Progenitor cell of endocrine pancreas (in vitro differentiated cells): Measurements from ENCODE around the gene RNF114. TPM values are rescaled to one million over a fixed set of nuclear protein-coding genes. Genes with fewer than 3 reads are reported as not detected.
"Not testable (repeated sequence)": the region's sequence is repeated elsewhere in the genome, so short reads cannot be mapped to it uniquely, and the experiment has no call there.

Source experiments
- DNase-seq: peaks from one replicate; pipeline ENCODE4 v3.0.0; 2021; ENCODE audit warnings: low spot score; ENCODE audit not compliant: unreplicated experiment
- H3K27ac Mint-ChIP-seq: 2 replicates; pipeline ENCODE4 v1.8.0; 2021; ENCODE audit warnings: mild to moderate bottlenecking, moderate library complexity, mixed read lengths
- H3K27me3 Mint-ChIP-seq: 2 replicates; pipeline ENCODE4 v1.8.0; 2021; ENCODE audit warnings: mixed read lengths
- H3K36me3 Mint-ChIP-seq: 2 replicates; pipeline ENCODE4 v1.8.0; 2022; ENCODE audit warnings: mixed read lengths; ENCODE audit not compliant: insufficient read depth
- H3K4me1 Mint-ChIP-seq: 2 replicates; pipeline ENCODE4 v1.8.0; 2021; ENCODE audit warnings: low read depth, mixed read lengths
- H3K4me3 Mint-ChIP-seq: 2 replicates; pipeline ENCODE4 v1.8.0; 2021; ENCODE audit warnings: low read depth, mild to moderate bottlenecking, moderate library complexity, mixed read lengths
- H3K9me3 Mint-ChIP-seq: 2 replicates; pipeline ENCODE4 v1.8.0; 2021; ENCODE audit warnings: low read depth, mixed read lengths
- total RNA-seq: library from RNA; stranded (reverse); gene quantifications from 2 replicates; pipeline ENCODE4 v1.2.1, GENCODE V29; 2021
- TF ChIP-seq, protein P1 (sequence below): fragments of 200-600 bp; sonication (generic); IDR thresholded peaks from one replicate; pipeline ENCODE4 v1.5.0; 2021; ENCODE audit warnings: antibody characterized with exemption, mild to moderate bottlenecking; ENCODE audit not compliant: unreplicated experiment

RNF114 gene
- total RNA-seq, 1 donor from 2014 or later = 56.6 TPM

GRCh38 chr20:49995586-49995985, 59.4 kb downstream of the RNF114 start:
- Mint-ChIP-seq H3K4me1 (peaks cover under 1% of the 10 kb centered on the region), H3K9me3 (no peaks in the 10 kb centered on the region), H3K27me3 (peaks cover 5% of the 10 kb centered on the region), H3K36me3 (no peaks in the 10 kb centered on the region), H3K4me3 (no peak overlapping the region), H3K27ac (no peak overlapping the region)
- no peak for DNase-seq
- TF ChIP-seq, protein P1, sequence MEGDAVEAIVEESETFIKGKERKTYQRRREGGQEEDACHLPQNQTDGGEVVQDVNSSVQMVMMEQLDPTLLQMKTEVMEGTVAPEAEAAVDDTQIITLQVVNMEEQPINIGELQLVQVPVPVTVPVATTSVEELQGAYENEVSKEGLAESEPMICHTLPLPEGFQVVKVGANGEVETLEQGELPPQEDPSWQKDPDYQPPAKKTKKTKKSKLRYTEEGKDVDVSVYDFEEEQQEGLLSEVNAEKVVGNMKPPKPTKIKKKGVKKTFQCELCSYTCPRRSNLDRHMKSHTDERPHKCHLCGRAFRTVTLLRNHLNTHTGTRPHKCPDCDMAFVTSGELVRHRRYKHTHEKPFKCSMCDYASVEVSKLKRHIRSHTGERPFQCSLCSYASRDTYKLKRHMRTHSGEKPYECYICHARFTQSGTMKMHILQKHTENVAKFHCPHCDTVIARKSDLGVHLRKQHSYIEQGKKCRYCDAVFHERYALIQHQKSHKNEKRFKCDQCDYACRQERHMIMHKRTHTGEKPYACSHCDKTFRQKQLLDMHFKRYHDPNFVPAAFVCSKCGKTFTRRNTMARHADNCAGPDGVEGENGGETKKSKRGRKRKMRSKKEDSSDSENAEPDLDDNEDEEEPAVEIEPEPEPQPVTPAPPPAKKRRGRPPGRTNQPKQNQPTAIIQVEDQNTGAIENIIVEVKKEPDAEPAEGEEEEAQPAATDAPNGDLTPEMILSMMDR = no peak

- not testable (repeated sequence) for H3K36me3 Mint-ChIP-seq, H3K9me3 Mint-ChIP-seq, H3K4me1 Mint-ChIP-seq, H3K4me3 Mint-ChIP-seq, H3K27ac Mint-ChIP-seq, DNase-seq, H3K27me3 Mint-ChIP-seq
Measured at GRCh38 chr20:49998478-49999188, 62.4 kb downstream of the RNF114 start.

- H3K27me3 Mint-ChIP-seq = peaks cover 5% of the 10 kb centered on the region
- H3K27ac Mint-ChIP-seq = no peak overlapping the region
- H3K9me3 Mint-ChIP-seq = no peaks in the 10 kb centered on the region
- H3K4me3 Mint-ChIP-seq = no peak overlapping the region
- TF ChIP-seq, protein P1 = no peak
- peaks cover 2% of the 10 kb centered on the region for H3K4me1 Mint-ChIP-seq
- no peaks in the 10 kb centered on the region for H3K36me3 Mint-ChIP-seq
- no peak for DNase-seq
Measured at GRCh38 chr20:49999329-49999728, 63.1 kb downstream of the RNF114 start.

DNA sequence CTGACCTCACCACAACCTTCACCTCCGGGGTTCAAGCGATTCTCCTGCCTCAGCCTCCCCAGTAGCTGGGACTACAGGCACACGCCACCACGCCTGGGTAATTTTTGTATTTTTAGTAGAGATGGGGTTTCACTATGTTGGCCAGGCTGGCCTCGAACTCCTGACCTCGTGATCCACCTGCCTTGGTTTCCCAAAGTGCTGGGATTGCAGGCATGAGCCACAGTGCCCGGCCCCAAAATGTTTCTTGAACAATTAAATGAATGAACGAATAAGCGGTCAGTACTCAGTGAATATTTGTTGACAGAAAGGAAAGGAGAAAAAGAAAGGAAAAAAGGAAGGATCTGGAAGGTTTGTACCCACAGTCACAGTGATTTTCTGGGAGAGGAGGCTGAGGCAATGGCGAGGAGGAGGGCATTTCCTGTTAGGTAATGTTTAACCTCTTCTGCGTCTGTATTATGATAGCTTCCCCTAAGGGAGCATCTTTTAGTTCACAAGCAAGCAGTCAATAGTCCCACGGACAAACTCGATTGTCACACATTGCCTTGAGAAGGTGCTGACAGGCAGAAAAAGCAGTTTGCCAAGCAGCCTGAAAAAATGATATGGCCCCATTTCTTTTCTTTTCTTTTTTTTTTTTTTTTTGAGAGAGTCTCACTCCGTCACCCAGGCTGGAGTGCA, 64.5 kb downstream of the RNF114 start:
- H3K4me3 Mint-ChIP-seq, H3K27ac Mint-ChIP-seq, H3K36me3 Mint-ChIP-seq, DNase-seq, H3K4me1 Mint-ChIP-seq, H3K9me3 Mint-ChIP-seq, H3K27me3 Mint-ChIP-seq: not testable (repeated sequence)

DNA sequence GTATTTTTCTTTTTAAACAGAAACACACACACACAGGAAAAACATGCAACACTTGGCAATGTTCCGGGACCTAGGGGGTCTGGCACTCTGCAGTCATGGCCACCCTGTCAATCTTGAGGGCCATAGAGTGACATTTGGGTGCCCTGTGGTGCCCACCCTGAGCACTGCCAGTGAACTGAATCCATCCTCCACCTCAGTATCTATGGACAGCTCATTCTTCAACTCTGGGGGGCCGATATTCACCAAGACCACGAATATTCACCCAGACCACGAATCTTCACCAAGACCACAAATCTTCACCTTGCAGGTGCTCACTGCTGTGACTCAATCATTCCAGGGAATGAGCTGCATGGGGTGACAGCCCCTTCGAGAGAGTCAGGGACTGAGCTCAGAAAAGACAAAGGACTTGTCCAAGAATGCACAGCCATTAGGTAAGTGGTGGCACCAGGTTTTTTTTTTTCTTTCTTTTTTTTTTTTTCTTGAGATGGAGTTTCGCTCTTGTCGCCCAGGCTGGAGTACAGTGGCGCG, 65.7 kb downstream of the RNF114 start:
- Mint-ChIP-seq H3K36me3 (no peaks in the 10 kb centered on the region), H3K27me3 (peaks cover 5% of the 10 kb centered on the region), H3K27ac (no peak overlapping the region), H3K9me3 (no peaks in the 10 kb centered on the region), H3K4me3 (no peak overlapping the region), H3K4me1 (peaks cover 2% of the 10 kb centered on the region)
- TF ChIP-seq, protein P1 = no peak
- DNase-seq = no peak

- H3K9me3 Mint-ChIP-seq = no peaks in the 10 kb centered on the region
- H3K4me1 Mint-ChIP-seq = peaks cover 2% of the 10 kb centered on the region
- DNase-seq = no peak
- H3K4me3 Mint-ChIP-seq = no peak overlapping the region
- no peaks in the 10 kb centered on the region for H3K36me3 Mint-ChIP-seq
- H3K27ac Mint-ChIP-seq = no peak overlapping the region
- TF ChIP-seq, protein P1 = no peak
- H3K27me3 Mint-ChIP-seq = no peaks in the 10 kb centered on the region
Measured at GRCh38 chr20:50003253-50003656, 67.1 kb downstream of the RNF114 start.

Other genes with a start within 250 kb of the RNF114 start
- gene B4GALT5, start 222.5 kb upstream of the RNF114 start, total RNA-seq = 58.6 and 58.8 TPM in 2 replicates
- 9.9 and 11.4 TPM in 2 replicates for gene SLC9A8, start 123.6 kb upstream of the RNF114 start, total RNA-seq
- 9.5 and 10.2 TPM in 2 replicates for gene SPATA2, start 20.9 kb upstream of the RNF114 start, total RNA-seq
- gene SNAI1, start 46.6 kb downstream of the RNF114 start, total RNA-seq = 1.3 and 1.7 TPM in 2 replicates
- 150 and 157 TPM in 2 replicates for gene UBE2V1, start 176.8 kb downstream of the RNF114 start, total RNA-seq
- 26.0 and 31.0 TPM in 2 replicates for gene PEDS1, start 217.3 kb downstream of the RNF114 start, total RNA-seq